Body of pancreas (tissue), 4 donors: ENCODE results near the gene VEZF1.

Source experiments
- CTCF ChIP-seq, 7 experiments: fragments of 450-650 bp in 4 of 7; fragments of 200-600 bp in 3 of 7; sonication (generic) in 3 of 7; IDR thresholded peaks; one replicate each; pipeline ENCODE4 v1.5.1; 2016 to 2019; ENCODE audit warnings: antibody characterized with exemption in 7 of 7
- POLR2A ChIP-seq, 3 donors: fragments of 450-650 bp; IDR thresholded peaks; one replicate each; pipeline ENCODE4 v1.6.1; 2016; ENCODE audit warnings: antibody characterized with exemption in 3 of 3, mild to moderate bottlenecking in 2 of 3

- TF ChIP-seq CTCF (IDR thresholded peaks at IDR 0.05): no peak
- no peak for TF ChIP-seq POLR2A (IDR thresholded peaks at IDR 0.05)
Measured at GRCh38 chr17:57962279-57963148, 25.5 kb downstream of the VEZF1 start.
